DOHH2 (cell line): ENCODE data around the gene CD9.

Experiments
- H3F3A ChIP-seq: fragments of 200-600 bp; sonication (generic), shearing (Covaris generic); 2 replicates; pipeline ENCODE4 v1.6.0; 2016; ENCODE audit warnings: antibody characterized with exemption, mild to moderate bottlenecking; ENCODE audit not compliant: control insufficient read depth, insufficient read depth
- H3K27ac ChIP-seq: fragments of 200-600 bp; sonication (generic); 2 replicates; pipeline ENCODE4 v1.5.1; 2014; ENCODE audit warnings: low read depth, mild to moderate bottlenecking, low read length, moderate library complexity
- H3K27me3 ChIP-seq: fragments of 200-600 bp; sonication (generic); 2 replicates; pipeline ENCODE4 v1.6.1; 2014; ENCODE audit warnings: mild to moderate bottlenecking, low read length, mixed read lengths; ENCODE audit not compliant: control insufficient read depth
- H3K36me3 ChIP-seq: fragments of 200-600 bp; sonication (generic); 2 replicates; pipeline ENCODE4 v1.6.1; 2014; ENCODE audit warnings: mild to moderate bottlenecking, low read length, moderate library complexity, mixed read lengths; ENCODE audit not compliant: control insufficient read depth
- H3K4me1 ChIP-seq: fragments of 200-600 bp; sonication (generic); 2 replicates; pipeline ENCODE4 v1.6.1; 2014; ENCODE audit warnings: mild to moderate bottlenecking, low read length, mixed read lengths; ENCODE audit not compliant: control insufficient read depth
- H3K4me2 ChIP-seq: fragments of 200-600 bp; sonication (generic); 2 replicates; pipeline ENCODE4 v1.6.0; 2014; ENCODE audit warnings: mild to moderate bottlenecking, low read length, moderate library complexity
- H3K4me3 ChIP-seq: fragments of 200-600 bp; sonication (generic); 2 replicates; pipeline ENCODE4 v1.5.1; 2014; ENCODE audit warnings: mild to moderate bottlenecking, low read length, mixed read lengths
- H3K79me2 ChIP-seq: fragments of 200-600 bp; sonication (generic); 2 replicates; pipeline ENCODE4 v1.6.1; 2014; ENCODE audit warnings: mild to moderate bottlenecking, low read length, mixed read lengths; ENCODE audit not compliant: control insufficient read depth
- H3K9me2 ChIP-seq: fragments of 200-600 bp; sonication (generic); replicated peaks from 2 replicates; pipeline ENCODE4 v1.6.1; 2014; ENCODE audit warnings: mild to moderate bottlenecking, low read length, mixed read lengths; ENCODE audit not compliant: control insufficient read depth
- H3K9me3 ChIP-seq: fragments of 200-600 bp; sonication (generic); 2 replicates; pipeline ENCODE4 v1.6.1; 2014; ENCODE audit warnings: antibody characterized with exemption, low read length, mixed read lengths; ENCODE audit not compliant: control insufficient read depth, insufficient read depth
- H4K20me1 ChIP-seq: fragments of 200-600 bp; sonication (generic); 2 replicates; pipeline ENCODE4 v1.6.0; 2014; ENCODE audit warnings: low read depth, mild to moderate bottlenecking, antibody characterized with exemption, low read length, moderate library complexity; ENCODE audit not compliant: control insufficient read depth, insufficient read depth
- EZH2phosphoT487 ChIP-seq: fragments of 200-600 bp; sonication (generic); IDR thresholded peaks from 2 replicates; pipeline ENCODE4 v1.6.1; 2017; ENCODE audit warnings: borderline replicate concordance, mild to moderate bottlenecking, antibody characterized with exemption, low read length, moderate library complexity, mixed read lengths
- TF ChIP-seq, protein P1 (sequence below): fragments of 200-600 bp; sonication (generic); IDR thresholded peaks from one replicate; pipeline ENCODE4 v1.5.1; 2014; ENCODE audit warnings: antibody characterized with exemption, mild to moderate bottlenecking, low read depth, low read length; ENCODE audit not compliant: poor library complexity, severe bottlenecking

Gene CD9

DNA sequence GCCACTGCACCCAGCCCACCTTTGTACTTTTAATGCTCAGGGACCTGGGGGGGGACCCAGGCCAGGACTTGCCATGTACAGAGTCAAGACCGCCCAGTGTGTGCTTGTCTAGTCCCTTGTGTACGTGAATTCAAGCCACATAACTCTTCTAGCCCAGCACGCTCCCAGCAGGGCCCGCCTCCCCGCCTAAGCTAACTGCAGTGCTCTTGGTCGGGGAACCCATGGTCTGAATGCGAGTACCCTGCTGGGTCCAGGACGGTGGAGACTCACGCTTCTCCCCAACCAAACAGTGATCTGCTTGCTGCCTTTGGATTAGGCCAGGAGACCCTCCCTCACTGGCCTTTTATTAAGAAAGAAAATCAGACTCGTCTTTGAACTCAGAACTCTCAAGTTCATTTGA is 23.3 kb downstream of the CD9 start:
- Histone ChIP-seq H3K4me3 (no peak overlapping the region), H4K20me1 (no peaks in the 10 kb centered on the region)

DNA sequence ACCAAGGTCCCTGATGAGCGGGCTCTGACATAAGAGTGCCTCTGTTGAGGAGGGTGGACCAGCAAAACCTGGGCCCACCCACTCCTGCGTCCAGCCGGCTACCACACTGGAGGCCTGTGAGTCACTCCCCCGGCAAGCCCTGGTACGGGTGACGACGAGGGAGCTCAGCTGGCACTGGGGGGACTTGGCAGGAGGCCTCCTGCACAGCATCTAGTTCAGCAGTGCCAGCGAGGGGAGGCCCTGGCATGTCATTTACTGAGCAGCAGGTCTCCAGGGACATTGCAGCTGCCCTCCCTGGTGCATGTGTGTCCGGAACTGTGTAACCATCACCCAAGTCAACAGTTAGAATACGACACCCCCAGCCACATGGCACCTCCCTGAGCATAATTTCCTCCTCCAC is 24.4 kb downstream of the CD9 start:
- peaks cover 9% of the 10 kb centered on the region for H3K27me3 ChIP-seq
- H4K20me1 ChIP-seq, result no peaks in the 10 kb centered on the region
- H3K4me1 ChIP-seq, result no peaks in the 10 kb centered on the region
- no peak overlapping the region for H3K4me2 ChIP-seq
- no peaks in the 10 kb centered on the region for H3K36me3 ChIP-seq
- no peaks in the 10 kb centered on the region for H3K9me3 ChIP-seq
- no peaks in the 10 kb centered on the region for H3K79me2 ChIP-seq
- H3K9me2 ChIP-seq, result no peaks in the 10 kb centered on the region
- no peak overlapping the region for H3K4me3 ChIP-seq
- TF ChIP-seq, protein P1, sequence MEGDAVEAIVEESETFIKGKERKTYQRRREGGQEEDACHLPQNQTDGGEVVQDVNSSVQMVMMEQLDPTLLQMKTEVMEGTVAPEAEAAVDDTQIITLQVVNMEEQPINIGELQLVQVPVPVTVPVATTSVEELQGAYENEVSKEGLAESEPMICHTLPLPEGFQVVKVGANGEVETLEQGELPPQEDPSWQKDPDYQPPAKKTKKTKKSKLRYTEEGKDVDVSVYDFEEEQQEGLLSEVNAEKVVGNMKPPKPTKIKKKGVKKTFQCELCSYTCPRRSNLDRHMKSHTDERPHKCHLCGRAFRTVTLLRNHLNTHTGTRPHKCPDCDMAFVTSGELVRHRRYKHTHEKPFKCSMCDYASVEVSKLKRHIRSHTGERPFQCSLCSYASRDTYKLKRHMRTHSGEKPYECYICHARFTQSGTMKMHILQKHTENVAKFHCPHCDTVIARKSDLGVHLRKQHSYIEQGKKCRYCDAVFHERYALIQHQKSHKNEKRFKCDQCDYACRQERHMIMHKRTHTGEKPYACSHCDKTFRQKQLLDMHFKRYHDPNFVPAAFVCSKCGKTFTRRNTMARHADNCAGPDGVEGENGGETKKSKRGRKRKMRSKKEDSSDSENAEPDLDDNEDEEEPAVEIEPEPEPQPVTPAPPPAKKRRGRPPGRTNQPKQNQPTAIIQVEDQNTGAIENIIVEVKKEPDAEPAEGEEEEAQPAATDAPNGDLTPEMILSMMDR, result no peak
- no peak for TF ChIP-seq EZH2phosphoT487
- no peak overlapping the region for H3K27ac ChIP-seq
- H3F3A ChIP-seq, result no peaks in the 10 kb centered on the region

More for the DNA sequence above, 23.3 kb downstream of the CD9 start:
- no peaks in the 10 kb centered on the region for H3K36me3 ChIP-seq
- no peaks in the 10 kb centered on the region for H3K9me3 ChIP-seq
- peaks cover 9% of the 10 kb centered on the region for H3K27me3 ChIP-seq
- TF ChIP-seq, protein P1, result no peak
- no peak for TF ChIP-seq EZH2phosphoT487
- H3K79me2 ChIP-seq, result no peaks in the 10 kb centered on the region
- no peaks in the 10 kb centered on the region for H3K9me2 ChIP-seq
- no peaks in the 10 kb centered on the region for H3K4me1 ChIP-seq
- H3K4me2 ChIP-seq, result no peak overlapping the region
- no peak overlapping the region for H3K27ac ChIP-seq
- H3F3A ChIP-seq, result no peaks in the 10 kb centered on the region

DNA sequence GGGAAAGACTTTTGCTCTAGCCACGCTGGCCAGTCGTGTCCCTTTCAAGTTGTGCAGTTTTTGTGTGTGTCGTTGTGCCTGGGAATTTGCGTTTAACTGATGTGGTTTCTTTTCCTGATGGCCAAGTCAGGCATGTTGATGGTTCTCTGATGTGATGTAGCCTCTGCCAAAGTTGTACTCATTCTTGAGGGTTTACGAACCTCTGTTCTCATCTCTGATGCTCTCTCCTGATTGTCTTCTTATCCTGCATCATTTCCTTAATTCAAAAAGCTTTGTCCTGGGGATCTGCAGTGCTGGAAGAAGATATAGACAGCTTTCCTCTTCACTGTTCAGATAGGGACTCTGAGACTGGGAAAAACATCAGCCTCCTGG is 25.4 kb downstream of the CD9 start:
- Histone ChIP-seq H3K9me2 (no peaks in the 10 kb centered on the region), H3K4me2 (no peak overlapping the region), H3K4me3 (no peak overlapping the region), H3K4me1 (peaks cover 7% of the 10 kb centered on the region), H3K79me2 (no peaks in the 10 kb centered on the region), H3K27me3 (0 out of 2 replicates have a peak, but pooled peaks cover 4% of the 10 kb centered on the region), H3K9me3 (no peaks in the 10 kb centered on the region), H4K20me1 (no peaks in the 10 kb centered on the region), H3K27ac (no peak overlapping the region), H3F3A (no peaks in the 10 kb centered on the region), H3K36me3 (no peaks in the 10 kb centered on the region)
- TF ChIP-seq, protein P1, result no peak
